Left ventricle myocardium inferior (tissue), 1 donor: Measurements from ENCODE around the gene IFITM2. TPM values are rescaled to one million over a fixed set of nuclear protein-coding genes. Genes with fewer than 3 reads are reported as not detected.

Experiments
- DNase-seq: peaks from one replicate; pipeline ENCODE4 v3.0.0-alpha.2; 2020
- H3K27ac ChIP-seq: fragments of 200-600 bp; replicated peaks from 2 replicates; pipeline ENCODE4 v1.8.0; 2021
- H3K27me3 ChIP-seq: fragments of 200-600 bp; 2 replicates; pipeline ENCODE4 v1.8.0; 2021; ENCODE audit warnings: low read depth
- H3K36me3 ChIP-seq: fragments of 200-600 bp; 2 replicates; pipeline ENCODE4 v1.8.0; 2021
- H3K4me1 ChIP-seq: fragments of 200-600 bp; 2 replicates; pipeline ENCODE4 v1.8.0; 2021
- H3K4me3 ChIP-seq: fragments of 200-600 bp; 2 replicates; pipeline ENCODE4 v1.8.0; 2021; ENCODE audit warnings: mild to moderate bottlenecking, moderate library complexity
- H3K9me3 ChIP-seq: fragments of 200-600 bp; replicated peaks from 2 replicates; pipeline ENCODE4 v1.8.0; 2021
- CTCF ChIP-seq: fragments of 200-600 bp; IDR thresholded peaks from 2 replicates; pipeline ENCODE4 v1.8.0; 2021; ENCODE audit warnings: antibody characterized with exemption, mild to moderate bottlenecking, borderline replicate concordance
- intact Hi-C: fragments of 100-400 bp; cut with micrococcal nuclease; formaldehyde crosslinking; loops from one replicate; pipeline ENCODE4 v1.11.0; 2022
- total RNA-seq: library from RNA; stranded (reverse); fragmentation: NEBNext Ultra II Directional; extraction: Animal tissue kit (Norgen Biotek cat#: 25700); gene quantifications from one replicate; pipeline ENCODE4 v1.2.1, GENCODE V29; 2021
- donor health status: DM: no; HTN: yes; CAD: no; lungs with severe emphysema.

IFITM2 gene
- total RNA-seq, 1 donor from 2014 or later, result 160 TPM

GRCh38 chr11:276219-276618 is 31.4 kb upstream of the IFITM2 start:
- no peak for TF ChIP-seq CTCF
- Histone ChIP-seq H3K27ac (no peak overlapping the region), H3K27me3 (peaks cover 65% of the 10 kb centered on the region), H3K4me1 (peaks cover 30% of the 10 kb centered on the region), H3K4me3 (no peak overlapping the region), H3K9me3 (no peaks in the 10 kb centered on the region), H3K36me3 (no peaks in the 10 kb centered on the region)
- no peak for DNase-seq
- intact Hi-C loops, result no loop called here

GRCh38 chr11:278001-278951 is 29.3 kb upstream of the IFITM2 start, which contains the start of gene NLRP6:
Gene NLRP6, plus strand, starts transcription at chr11:278407. Its CDS starts 163 bp downstream, at chr11:278570.
- intact Hi-C loops, result no loop called here
- no peak for DNase-seq
- H3K27me3 ChIP-seq, result peaks cover 71% of the 10 kb centered on the region

GRCh38 chr11:279040-279965 is 28.3 kb upstream of the IFITM2 start:
- intact Hi-C loops, result no loop called here
- H3K4me1 ChIP-seq, result peaks cover 36% of the 10 kb centered on the region
- no peak overlapping the region for H3K27ac ChIP-seq
- no peak for DNase-seq
- no peak for TF ChIP-seq CTCF
- H3K4me3 ChIP-seq, result peak overlapping the region; percentile 53
- peaks cover 81% of the 10 kb centered on the region for H3K27me3 ChIP-seq
- no peaks in the 10 kb centered on the region for H3K9me3 ChIP-seq
- H3K36me3 ChIP-seq, result no peaks in the 10 kb centered on the region

More at GRCh38 chr11:278001-278951, 29.3 kb upstream of the IFITM2 start, which contains the start of gene NLRP6:
- Histone ChIP-seq H3K4me3 (peak within 1 kb of the TSS; percentile 53), H3K9me3 (no peaks in the 10 kb centered on the region), H3K4me1 (peaks cover 36% of the 10 kb centered on the region), H3K36me3 (no peaks in the 10 kb centered on the region), H3K27ac (no peak within 1 kb of the TSS)
- TF ChIP-seq CTCF, result no peak

GRCh38 chr11:279966-280705 is 27.5 kb upstream of the IFITM2 start:
- Histone ChIP-seq H3K36me3 (no peaks in the 10 kb centered on the region), H3K27ac (no peak overlapping the region), H3K9me3 (no peaks in the 10 kb centered on the region), H3K4me3 (peak overlapping the region; percentile 53), H3K27me3 (peaks cover 90% of the 10 kb centered on the region), H3K4me1 (peaks cover 36% of the 10 kb centered on the region)
- intact Hi-C loops, result no loop called here
- no peak for TF ChIP-seq CTCF
- DNase-seq, result no peak
